Hematopoietic multipotent progenitor cell (in vitro differentiated cells): ENCODE measurements around the gene MAGI2. TPM values are rescaled to one million over a fixed set of nuclear protein-coding genes. Genes with fewer than 3 reads are reported as not detected.

Experiments
- DNase-seq, 3 donors: peaks; one replicate each; pipeline ENCODE4 v3.0.0-alpha.2; 2011 to 2015; ENCODE audit warnings: low read depth in 2 of 3, low spot score in 2 of 3
- total RNA-seq: library from RNA; depleted of rRNA; stranded (reverse); fragments of >200 nt; gene quantifications from one replicate; pipeline ENCODE4 v1.2.3, GENCODE V29; 2012

The MAGI2 gene
- total RNA-seq, 1 donor, result 2.7 TPM

DNA sequence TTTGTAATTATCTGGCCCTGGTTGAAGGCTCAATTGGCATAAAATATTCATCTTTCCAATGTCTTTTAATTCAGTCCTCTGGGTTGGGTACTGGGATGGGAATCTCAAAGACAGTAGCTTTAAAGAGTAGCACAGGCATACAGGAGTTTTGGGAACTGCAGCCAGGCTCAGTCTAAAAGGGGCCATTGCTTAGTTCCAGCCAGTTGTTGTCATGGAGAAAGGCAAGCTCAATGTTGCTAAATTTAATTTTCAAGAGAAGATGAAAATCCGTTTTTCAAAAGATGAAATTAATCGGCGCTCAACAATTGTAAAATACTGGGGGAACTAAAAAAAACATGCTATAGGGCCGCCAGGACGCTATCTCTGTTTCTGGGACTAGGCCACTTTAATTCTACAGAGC lies 1279.8 kb downstream of the MAGI2 start:
- DNase-seq, result no peak

DNA sequence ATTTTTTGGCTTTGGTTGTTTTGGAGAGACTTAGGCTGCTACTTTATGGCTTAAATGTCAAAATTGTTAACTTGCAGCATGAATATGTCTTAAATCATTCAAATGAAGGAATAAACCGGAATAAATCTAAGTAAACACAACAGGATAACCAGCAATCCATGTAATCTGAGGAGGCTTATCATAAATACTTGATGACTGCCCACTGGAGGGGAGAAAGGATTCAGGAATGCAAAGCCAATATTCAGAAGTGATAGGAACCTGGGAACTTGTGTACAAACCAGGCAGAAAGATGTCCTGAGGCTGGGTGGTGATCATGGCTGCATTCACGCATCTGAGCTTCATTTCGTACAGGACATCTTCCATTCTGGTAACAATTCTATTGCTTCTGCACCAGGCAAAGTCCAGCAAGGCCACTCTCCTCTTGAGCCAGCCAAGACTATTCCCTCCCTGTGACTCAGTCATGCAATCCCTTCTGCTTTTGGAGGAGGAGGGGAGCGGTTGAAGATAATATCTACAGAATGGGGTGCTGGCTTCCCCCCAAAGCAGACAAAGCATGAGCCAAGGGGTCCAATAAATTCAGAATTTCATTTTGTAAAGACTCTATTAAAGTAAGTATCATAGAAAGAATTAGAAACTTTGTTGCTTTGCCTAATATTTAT lies 1280.4 kb downstream of the MAGI2 start:
- no peak for DNase-seq

GRCh38 chr7:78172267-78172757 lies 1281.2 kb downstream of the MAGI2 start:
- no peak for DNase-seq

GRCh38 chr7:78171398-78171797 lies 1282.1 kb downstream of the MAGI2 start:
- DNase-seq, result no peak

DNA sequence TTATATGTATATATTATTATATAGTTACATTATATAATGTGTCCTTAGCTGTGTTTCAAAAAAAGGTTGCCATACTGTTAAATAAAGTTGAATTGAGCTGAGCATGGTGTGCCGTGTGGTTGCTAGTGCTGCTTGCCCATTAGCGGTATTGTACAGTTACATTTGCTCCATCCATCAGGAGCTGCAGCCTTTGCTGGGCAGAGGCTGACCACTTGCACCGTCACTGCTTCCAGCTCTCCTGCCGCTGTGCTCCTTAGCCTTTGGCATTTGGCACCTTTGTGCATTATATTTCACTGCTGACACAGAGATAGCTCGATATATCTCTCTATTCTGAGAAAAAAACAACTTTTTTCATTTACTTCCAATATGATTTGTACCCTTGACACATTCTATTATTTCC lies 1282.7 kb downstream of the MAGI2 start:
- no peak for DNase-seq

GRCh38 chr7:78169992-78170391 lies 1283.5 kb downstream of the MAGI2 start:
- no peak for DNase-seq

DNA sequence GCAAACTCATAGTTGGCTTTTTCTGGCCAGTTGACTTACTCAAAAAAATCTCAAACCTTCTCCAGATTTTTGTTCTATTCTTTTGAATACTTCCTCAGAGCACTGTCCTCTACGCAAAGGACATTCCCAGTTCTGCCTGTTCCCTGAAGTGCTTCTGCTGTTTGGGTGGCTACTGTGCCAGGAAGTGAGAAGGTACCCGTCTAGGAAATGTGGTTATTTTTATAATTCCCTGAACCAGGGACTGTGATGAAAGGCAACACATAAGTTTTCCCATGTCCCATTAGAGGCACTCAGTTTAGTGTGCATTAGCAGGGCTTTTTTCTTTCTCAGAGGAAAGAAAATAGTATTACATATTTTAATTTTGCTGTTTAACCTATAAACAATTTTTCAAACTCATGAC lies 1284.6 kb downstream of the MAGI2 start:
- DNase-seq, result no peak

GRCh38 chr7:78167860-78168259 lies 1285.6 kb downstream of the MAGI2 start:
- no peak for DNase-seq

DNA sequence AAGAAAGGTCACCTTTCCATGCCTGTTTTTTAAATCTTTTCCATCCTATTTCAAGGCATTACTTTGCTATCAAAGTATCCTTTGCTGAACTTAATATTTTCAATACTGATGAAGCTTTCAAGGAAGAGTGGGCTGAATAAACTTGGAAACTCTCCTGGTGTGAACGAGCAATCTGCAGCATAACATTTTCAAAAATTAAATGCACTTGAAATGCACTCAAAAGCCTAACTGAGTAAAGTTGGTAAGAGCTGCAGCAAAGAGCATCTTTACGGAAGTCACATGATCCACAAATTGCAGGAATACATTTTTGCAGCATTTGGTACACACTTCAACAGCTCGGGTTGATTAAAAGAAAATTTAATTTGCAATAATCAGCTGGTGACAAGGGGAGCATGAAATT lies 1287.6 kb downstream of the MAGI2 start:
- DNase-seq, result no peak

GRCh38 chr7:78165454-78165853 lies 1288.0 kb downstream of the MAGI2 start:
- no peak for DNase-seq

- DNase-seq, result no peak
These were observed 1289.0 kb downstream of the MAGI2 start for GRCh38 chr7:78164459-78164858.

DNA sequence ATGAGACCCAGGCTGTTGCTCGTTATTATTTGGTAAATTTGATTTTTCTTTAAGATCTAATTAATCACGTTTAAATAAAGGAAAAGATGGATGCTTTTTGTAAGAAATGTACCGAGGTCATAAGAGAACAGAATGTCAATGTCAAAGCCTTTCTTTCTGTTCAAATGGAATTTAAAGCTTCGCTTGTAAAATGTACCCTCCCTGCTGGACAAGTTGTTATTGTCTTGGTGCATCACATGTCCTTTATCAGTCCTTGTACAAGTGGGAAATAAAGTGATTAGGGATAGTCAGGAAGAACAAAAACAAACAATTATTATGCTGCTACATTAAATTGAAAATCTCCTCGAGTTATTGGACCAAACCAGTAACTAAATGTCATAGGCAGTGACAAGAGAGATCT lies 1291.7 kb downstream of the MAGI2 start:
- DNase-seq, result no peak

DNA sequence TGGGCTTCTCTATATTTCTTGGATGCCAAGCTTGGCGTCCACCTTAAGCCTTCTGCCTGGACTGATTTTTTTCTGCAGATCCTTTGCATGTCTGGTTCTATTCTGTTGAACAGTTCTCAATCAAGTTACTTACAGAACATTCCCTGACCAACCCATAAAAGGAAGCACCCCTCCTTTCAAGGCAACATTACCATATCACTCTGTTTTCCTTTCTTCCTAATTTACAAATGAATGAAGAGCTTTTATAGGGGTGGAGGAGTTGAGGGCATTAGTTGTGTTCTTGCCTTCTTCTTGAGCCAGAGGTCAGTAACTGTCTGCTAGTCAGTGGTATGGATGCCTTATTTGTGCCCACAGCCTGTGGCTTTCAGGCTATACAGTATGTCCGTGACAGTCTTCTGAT lies 1293.9 kb downstream of the MAGI2 start:
- no peak for DNase-seq

DNA sequence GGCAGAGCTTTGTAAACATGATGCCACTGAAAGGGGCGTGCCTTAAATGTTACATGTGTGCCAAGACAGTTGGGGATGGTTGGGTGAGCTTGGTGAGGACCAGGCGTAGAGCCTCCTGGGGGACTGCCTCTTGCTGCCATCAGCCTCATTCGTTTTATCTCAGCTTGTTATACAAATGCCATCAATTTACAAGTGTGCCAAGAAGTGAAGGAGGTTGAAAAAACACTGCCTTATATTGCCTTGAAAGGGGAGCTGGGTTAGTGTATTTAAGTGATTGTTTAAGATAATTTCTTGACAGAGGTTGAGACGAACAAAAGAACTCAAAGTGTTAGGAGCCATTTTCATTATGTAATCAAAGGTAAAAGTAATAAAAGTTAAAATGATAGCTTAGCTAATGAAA lies 1300.2 kb downstream of the MAGI2 start:
- DNase-seq, result no peak

DNA sequence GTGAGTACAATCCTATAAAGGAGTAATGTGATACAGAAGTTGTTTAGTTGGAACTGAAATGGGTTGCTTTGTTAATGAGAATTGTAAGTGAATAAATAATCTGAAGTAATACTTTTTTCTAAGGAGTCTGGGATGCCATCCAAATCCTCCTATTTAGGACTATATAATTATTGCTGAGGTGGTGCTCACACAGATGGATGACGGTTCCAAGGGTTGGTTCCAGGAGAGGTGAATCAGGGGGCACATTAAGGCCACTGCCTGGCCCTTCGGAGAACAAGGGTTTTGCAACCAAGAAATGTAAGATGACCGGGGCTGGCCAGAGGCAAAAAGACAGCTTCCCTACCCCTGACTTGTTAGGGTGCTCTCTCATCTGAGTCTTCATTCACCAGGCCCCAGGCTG lies 1302.2 kb downstream of the MAGI2 start:
- DNase-seq, result no peak

DNA sequence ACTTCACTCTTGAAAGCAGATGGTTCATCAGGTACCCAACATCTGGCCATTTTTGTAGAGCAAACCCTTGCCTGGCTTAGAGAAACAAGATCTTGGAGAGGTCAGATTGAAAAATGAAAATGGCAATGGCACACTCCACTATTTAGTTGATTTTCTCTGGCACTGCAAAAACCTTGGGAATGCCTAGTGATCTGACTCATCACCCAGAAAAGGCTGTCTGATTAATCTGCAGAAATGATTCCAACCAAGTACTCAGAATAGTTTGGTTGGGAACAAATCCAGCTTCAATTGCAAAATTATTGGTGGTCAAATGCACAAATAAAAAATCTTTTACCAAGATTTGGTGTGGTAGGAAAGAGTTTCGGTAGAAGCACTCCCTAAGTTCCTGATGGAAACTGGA lies 1303.7 kb downstream of the MAGI2 start:
- no peak for DNase-seq

GRCh38 chr7:78148166-78148894 lies 1305.1 kb downstream of the MAGI2 start:
- DNase-seq, result no peak

DNA sequence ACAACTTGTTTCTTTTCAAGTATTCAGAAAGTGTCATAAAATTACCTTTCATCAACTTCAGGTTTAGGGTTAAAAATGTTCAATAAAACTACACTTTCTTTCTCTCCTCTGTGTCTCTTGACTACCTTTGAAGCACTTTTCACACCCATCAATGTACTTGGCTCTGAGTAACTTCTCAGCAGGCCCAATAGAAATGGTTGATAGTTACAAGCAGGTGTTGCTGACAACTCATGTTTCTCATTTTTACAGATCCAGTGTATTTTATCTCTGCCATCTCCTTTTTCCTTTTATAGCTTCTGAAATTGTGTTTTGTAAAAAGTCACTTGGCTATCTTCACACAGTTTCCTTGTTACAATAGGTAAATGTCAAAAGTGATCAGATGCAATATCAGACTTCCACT lies 1306.9 kb downstream of the MAGI2 start:
- no peak for DNase-seq

GRCh38 chr7:78143661-78144060 lies 1309.8 kb downstream of the MAGI2 start:
- DNase-seq, result no peak

- no peak for DNase-seq
These were observed 1311.8 kb downstream of the MAGI2 start for GRCh38 chr7:78141522-78142281.

- no peak for DNase-seq
These were observed 1313.4 kb downstream of the MAGI2 start for GRCh38 chr7:78140109-78140508.

- DNase-seq, result no peak
These were observed 1314.1 kb downstream of the MAGI2 start for GRCh38 chr7:78139335-78139734.
